IMR-90 (cell line): Measurements from ENCODE around the gene RAB9A. TPM values are rescaled to one million over a fixed set of nuclear protein-coding genes. Genes with fewer than 3 reads are reported as not detected.
A peak's percentile ranks its signal among the peaks of the same experiment; 100 is the strongest.

Experiments
- ATAC-seq: fragments of 200-7000 bp; cut with Tn5 transposase; 2 replicates; pipeline ENCODE4 v1.9.1; 2020; ENCODE audit warnings: low read depth, mild to moderate bottlenecking, moderate library complexity
- BruUV-seq: library from RNA; stranded (reverse); fragments of 400-500 nt; replicated peaks from 2 replicates; lab custom pipeline; 2021; lab: Mats Ljungman, UMichigan
- CTCF ChIA-PET: fragments of 300-600 bp; formaldehyde crosslinking; extraction: SDS; loops from one replicate; lab custom pipeline; 2021; ENCODE audit warnings: antibody characterized with exemption; lab: Yijun Ruan, JAX
- POLR2A ChIA-PET: fragments of 300-600 bp; sonication (Branson Sonifier 250); formaldehyde crosslinking; loops from one replicate; lab custom pipeline; 2022; ENCODE audit warnings: antibody characterized with exemption; ENCODE audit not compliant: unreplicated experiment; lab: Charles Lee
- DNase-seq: peaks from one replicate; pipeline ENCODE4 v3.0.0; 2013
- H2AFZ ChIP-seq: replicated peaks from 2 replicates; pipeline ENCODE3; 2013; ENCODE audit warnings: low read length, mild to moderate bottlenecking; ENCODE audit not compliant: poor library complexity
- H2AK5ac ChIP-seq: 2 replicates; pipeline ENCODE4 v1.6.1; 2013; ENCODE audit warnings: low read depth, low read length, inconsistent platforms
- H2AK9ac ChIP-seq: replicated peaks from 2 replicates; pipeline ENCODE3; 2013; ENCODE audit warnings: mild to moderate bottlenecking, low read depth, low read length, moderate library complexity; ENCODE audit not compliant: poor library complexity
- H2BK120ac ChIP-seq: 2 replicates; pipeline ENCODE4 v1.6.1; 2013; ENCODE audit warnings: low read depth, low read length, inconsistent platforms
- H2BK15ac ChIP-seq: 3 replicates; pipeline ENCODE4 v1.6.1; 2013; ENCODE audit warnings: low read depth, low read length, inconsistent platforms
- H2BK20ac ChIP-seq: 2 replicates; pipeline ENCODE4 v1.6.1; 2013; ENCODE audit warnings: low read depth, mild to moderate bottlenecking, inconsistent platforms, low read length, moderate library complexity
- H2BK5ac ChIP-seq: 2 replicates; pipeline ENCODE4 v1.6.1; 2013; ENCODE audit warnings: mild to moderate bottlenecking, low read depth, low read length, inconsistent platforms; ENCODE audit not compliant: poor library complexity, severe bottlenecking
- H3K14ac ChIP-seq: replicated peaks from 2 replicates; pipeline ENCODE4 v1.6.1; 2013; ENCODE audit warnings: low read depth, low read length, inconsistent platforms
- H3K18ac ChIP-seq: 2 replicates; pipeline ENCODE4 v1.6.1; 2013; ENCODE audit warnings: low read depth, low read length, control low read depth
- H3K23ac ChIP-seq: 2 replicates; pipeline ENCODE4 v1.6.1; 2013; ENCODE audit warnings: low read depth, low read length, inconsistent platforms
- H3K27ac ChIP-seq: 2 replicates; pipeline ENCODE4 v1.5.1; 2013; ENCODE audit warnings: mild to moderate bottlenecking, control low read depth, low read length; ENCODE audit not compliant: insufficient read depth
- H3K27me3 ChIP-seq: 2 replicates; pipeline ENCODE4 v1.6.1; 2013; ENCODE audit warnings: low read length; ENCODE audit not compliant: control insufficient read depth, insufficient read depth
- H3K36me3 ChIP-seq: 2 replicates; pipeline ENCODE4 v1.6.1; 2013; ENCODE audit warnings: low read length, mixed read lengths; ENCODE audit not compliant: control insufficient read depth, insufficient read depth
- H3K4ac ChIP-seq: 2 replicates; pipeline ENCODE4 v1.6.1; 2013; ENCODE audit warnings: low read depth, low read length, inconsistent platforms
- H3K4me1 ChIP-seq: 2 replicates; pipeline ENCODE4 v1.6.1; 2013; ENCODE audit warnings: low read length, mixed read lengths; ENCODE audit not compliant: control insufficient read depth, insufficient read depth
- H3K4me2 ChIP-seq: 2 replicates; pipeline ENCODE4 v1.6.1; 2013; ENCODE audit warnings: low read depth, mild to moderate bottlenecking, control low read depth, low read length, moderate library complexity
- H3K4me3 ChIP-seq: 2 replicates; pipeline ENCODE4 v1.5.1; 2013; ENCODE audit warnings: low read depth, mild to moderate bottlenecking, control low read depth, low read length, moderate library complexity; ENCODE audit not compliant: insufficient read depth
- H3K56ac ChIP-seq: 2 replicates; pipeline ENCODE4 v1.6.1; 2013; ENCODE audit warnings: low read length, inconsistent platforms; ENCODE audit not compliant: insufficient read depth; ENCODE audit errors: extremely low read depth
- H3K79me1 ChIP-seq, 2 experiments: 2 replicates each; pipeline ENCODE4 v1.6.1; 2013; ENCODE audit warnings: low read length in 2 of 2, inconsistent platforms in 1 of 2, low read depth in 1 of 2
- H3K9ac ChIP-seq: 2 replicates; pipeline ENCODE4 v1.6.1; 2013; ENCODE audit warnings: low read depth, low read length, control low read depth
- H3K9me1 ChIP-seq: 2 replicates; pipeline ENCODE4 v1.6.1; 2013; ENCODE audit warnings: low read length, inconsistent platforms; ENCODE audit not compliant: insufficient read depth
- H3K9me3 ChIP-seq: 2 replicates; pipeline ENCODE4 v1.6.1; 2013; ENCODE audit warnings: low read length; ENCODE audit not compliant: control insufficient read depth, insufficient read depth
- H4K20me1 ChIP-seq: 2 replicates; pipeline ENCODE4 v1.6.1; 2013; ENCODE audit warnings: low read length, inconsistent platforms; ENCODE audit not compliant: insufficient read depth
- H4K5ac ChIP-seq: 2 replicates; pipeline ENCODE4 v1.6.1; 2013; ENCODE audit warnings: mild to moderate bottlenecking, low read depth, low read length, control low read depth
- H4K8ac ChIP-seq, 2 experiments: 2 replicates each; pipeline ENCODE4 v1.6.1; 2013; ENCODE audit warnings: low read depth in 2 of 2, low read length in 2 of 2, control low read depth in 1 of 2, inconsistent platforms in 1 of 2
- H4K91ac ChIP-seq: 2 replicates; pipeline ENCODE4 v1.6.1; 2013; ENCODE audit warnings: low read depth, low read length, inconsistent platforms; ENCODE audit not compliant: insufficient read depth
- BHLHE40 ChIP-seq: fragments of 150-350 bp; IDR thresholded peaks from 2 replicates; pipeline ENCODE4 v1.6.1; 2016; ENCODE audit warnings: mild to moderate bottlenecking, low read depth, low read length
- CEBPB ChIP-seq: IDR thresholded peaks from 2 replicates; pipeline ENCODE4 v1.6.1; 2012; ENCODE audit warnings: low read depth, low read length, improper control_type of control experiment
- CHD1 ChIP-seq: IDR thresholded peaks from 2 replicates; pipeline ENCODE4 v1.6.1; 2012; ENCODE audit warnings: low read depth, low read length, improper control_type of control experiment
- FOS ChIP-seq: fragments of 150-350 bp; IDR thresholded peaks from 2 replicates; pipeline ENCODE4 v1.6.1; 2016; ENCODE audit warnings: low read depth, low read length
- MAFK ChIP-seq: IDR thresholded peaks from 2 replicates; pipeline ENCODE4 v1.6.1; 2012; ENCODE audit warnings: low read depth, low read length, improper control_type of control experiment
- MXI1 ChIP-seq: IDR thresholded peaks from 2 replicates; pipeline ENCODE4 v1.6.1; 2012; ENCODE audit warnings: low read depth, mild to moderate bottlenecking, low read length, moderate library complexity, borderline replicate concordance
- NFE2L2 ChIP-seq: fragments of 150-350 bp; IDR thresholded peaks from 2 replicates; pipeline ENCODE4 v1.6.1; 2016; ENCODE audit warnings: low read depth, mild to moderate bottlenecking, low read length
- RAD21 ChIP-seq: IDR thresholded peaks from 2 replicates; pipeline ENCODE4 v1.6.1; 2012; ENCODE audit warnings: low read length, improper control_type of control experiment
- RFX5 ChIP-seq: IDR thresholded peaks from 2 replicates; pipeline ENCODE4 v1.8.0; 2012; ENCODE audit warnings: low read depth, mild to moderate bottlenecking, low read length, moderate library complexity
- SMC3 ChIP-seq: fragments of 150-350 bp; IDR thresholded peaks from 2 replicates; pipeline ENCODE4 v1.6.1; 2016; ENCODE audit warnings: low read depth, mild to moderate bottlenecking, antibody characterized with exemption, low read length, moderate library complexity
- WGBS, 2 experiments: methylation state at CpG; one replicate each; pipeline versions ENCODE4 v1.1.5 to v1.1.7; 2013; ENCODE audit warnings: missing lambda C conversion rate in 2 of 2; ENCODE audit not compliant: insufficient read length in 1 of 2; ENCODE audit errors: extremely low coverage in 2 of 2; 5-methylcytosine and 5-hydroxymethylcytosine counted together
- dilution Hi-C: fragments of 300-500 bp; cut with HindIII; formaldehyde crosslinking; loops from one replicate; pipeline ENCODE4 v1.14.3; 2018; ENCODE audit warnings: low sequenced_read_pairs; ENCODE audit not compliant: unreplicated experiment
- in situ Hi-C: fragments of 300-500 bp; cut with MboI; formaldehyde crosslinking; loops from 3 replicates; pipeline ENCODE4 v1.14.3; 2019; ENCODE audit warnings: low sequenced_read_pairs, inconsistent platforms, mixed read lengths
- intact Hi-C: fragments of 100-400 bp; cut with micrococcal nuclease; formaldehyde crosslinking; loops from 2 replicates; pipeline ENCODE4 v1.10.0; 2022
- polyA plus RNA-seq, 3 experiments: library from polyadenylated mRNA; depleted of rRNA; stranded (reverse); fragments of >200 nt; gene quantifications; 2 replicates each; pipeline ENCODE4 v1.2.3, GENCODE V29; 2012; ENCODE audit warnings: low replicate concordance in 1 of 3
- total RNA-seq: library from RNA; depleted of rRNA; stranded (reverse); fragments of >200 nt; gene quantifications from 2 replicates; pipeline ENCODE4 v1.2.3, GENCODE V29; 2012
- TF ChIP-seq, protein P1 (sequence below): fragments of 150-350 bp; IDR thresholded peaks from 2 replicates; pipeline ENCODE4 v1.6.1; 2016; ENCODE audit warnings: low read depth, mild to moderate bottlenecking, low read length, moderate library complexity, borderline replicate concordance
- TF ChIP-seq, protein P2 (sequence below): conservative IDR thresholded peaks from 2 replicates; pipeline ENCODE4 v1.5.1; 2012; ENCODE audit warnings: mild to moderate bottlenecking, low read depth, low read length, improper control_type of control experiment

RAB9A gene
- total and polyA plus RNA-seq, 2 of the 4 experiments (the other 2 are of a cell fraction), result 15.8 to 22.3 TPM

DNA sequence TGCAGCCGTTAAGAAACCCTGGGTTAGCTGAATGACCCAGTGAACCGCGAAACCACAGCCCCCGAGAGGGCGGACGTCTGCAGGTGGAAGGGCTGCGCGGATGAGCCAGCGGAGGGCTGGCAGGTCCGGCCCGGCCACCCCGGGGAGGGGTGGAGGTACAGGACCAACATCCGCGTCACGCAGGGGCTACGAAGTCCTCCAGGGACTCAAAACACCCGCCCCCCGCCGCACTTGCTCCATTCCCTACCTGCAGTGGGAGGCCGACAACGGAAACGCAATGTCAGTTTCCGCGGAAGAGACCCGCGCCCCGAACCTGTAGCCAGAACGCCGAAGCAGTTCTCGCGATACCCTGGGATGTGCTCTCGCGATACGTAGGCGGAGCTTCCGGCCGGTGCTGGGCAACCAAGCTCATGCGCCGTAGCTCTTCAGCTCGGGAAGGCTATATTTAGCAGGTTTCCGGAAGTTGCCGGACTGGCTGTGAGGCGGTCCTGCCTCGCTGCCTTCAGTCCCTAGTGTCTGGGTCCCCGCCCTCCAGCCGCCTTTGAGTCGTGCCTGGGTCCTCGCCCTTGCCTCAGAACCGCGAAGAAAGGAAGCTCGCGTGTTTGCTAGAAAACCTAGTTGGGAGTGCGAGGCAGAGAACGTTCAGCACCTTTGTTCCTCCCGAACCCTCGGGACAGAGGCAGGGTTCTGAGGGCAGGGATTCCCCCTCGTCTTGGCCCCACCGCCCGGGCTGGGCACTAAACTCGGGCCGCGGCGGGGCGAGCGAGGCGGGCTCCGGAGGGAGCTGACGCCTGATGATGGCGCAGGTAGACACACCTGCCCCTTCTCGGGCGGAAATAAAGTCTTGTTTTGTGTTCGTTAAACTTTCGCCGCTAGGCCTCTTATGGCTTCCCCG lies 45.6 kb downstream of the RAB9A start, which contains the start of the genes OFD1 and TRAPPC2:
OFD1 (plus strand) TSS at position 471 of the 895 bp plus-strand sequence; CDS start at position 795, 324 bp downstream.
TRAPPC2 (minus strand) TSS at position 343 of the 895 bp plus-strand sequence. CDS start 14,657 bp downstream, outside the sequence.
- peak within 1 kb of the TSS; percentile 81 for H3K4me3 ChIP-seq
- H3K36me3 ChIP-seq, result peaks cover 5% of the 10 kb centered on the region
- no peaks in the 10 kb centered on the region for H3K4me1 ChIP-seq
- peak within 1 kb of the TSS; percentile 81; the same call in 1 of the 2 replicates for H2AK5ac ChIP-seq
- H4K20me1 ChIP-seq, result no peaks in the 10 kb centered on the region
- in situ Hi-C loops, result loop anchor here (25.0 kb wide), 1 partner anchor 772 kb away; no protein-coding TSS in a partner anchor
- peak within 1 kb of the TSS; percentile 100 for H3K4me2 ChIP-seq
- peak; percentile 97 for DNase-seq
- no TSS peak for BruUV-seq
- H4K8ac ChIP-seq, result peak within 1 kb of the TSS; percentile 72 to 96
- ChIA-PET CTCF (interaction anchor here (0.9 kb wide), 1 partner anchor 228 kb away, joined by 4 read pairs; no protein-coding TSS in a partner anchor), POLR2A (interaction anchor here (0.5 kb wide), 1 partner anchor 13 kb away, joined by 3 read pairs; no protein-coding TSS in a partner anchor)
- no peaks in the 10 kb centered on the region for H3K27me3 ChIP-seq
- peak within 1 kb of the TSS; percentile 76; the same call in 1 of the 3 replicates for H2BK15ac ChIP-seq
- peak within 1 kb of the TSS; percentile 84 for H2BK120ac ChIP-seq
- H2BK20ac ChIP-seq, result peak within 1 kb of the TSS; percentile 27; the same call in 1 of the 2 replicates
- intact Hi-C loops, result loop anchor here (1.0 to 5.0 kb wide), 3 partner anchors 42 to 227 kb away; no protein-coding TSS in a partner anchor
- no peaks in the 10 kb centered on the region for H3K9me3 ChIP-seq
- peak within 1 kb of the TSS; percentile 99 for H2AK9ac ChIP-seq
- 0% methylated on average over 37 of the region's 75 CpGs; no CpG with 5 or more reads in 1 of the 2 experiments for WGBS, 2 experiments
- peak within 1 kb of the TSS; percentile 99 for H3K14ac ChIP-seq
- peaks cover 16 to 38% of the 10 kb centered on the region in 2 experiments for H3K79me1 ChIP-seq
- H3K18ac ChIP-seq, result peak within 1 kb of the TSS; percentile 84
- H3K56ac ChIP-seq, result peak within 1 kb of the TSS; percentile 88
- peak within 1 kb of the TSS; percentile 98 for H3K9ac ChIP-seq
- no peaks in the 10 kb centered on the region; the same call in 1 of the 2 replicates for H3K9me1 ChIP-seq
- dilution Hi-C loops, result no loop called here
- H2BK5ac ChIP-seq, result peak within 1 kb of the TSS; percentile 84
- peak within 1 kb of the TSS; percentile 99 for H2AFZ ChIP-seq
- peak within 1 kb of the TSS; percentile 93 for H4K91ac ChIP-seq
- H3K27ac ChIP-seq, result peak within 1 kb of the TSS; percentile 90
- peak within 1 kb of the TSS; percentile 96 for H3K4ac ChIP-seq
- ATAC-seq, result peak; percentile 97
- peak within 1 kb of the TSS; percentile 93 for H3K23ac ChIP-seq
- peak within 1 kb of the TSS; percentile 95 for H4K5ac ChIP-seq
- TF ChIP-seq NFE2L2 (no peak), RAD21 (peak; percentile 28; the same call in 1 of the 2 replicates), FOS (no peak), RFX5 (no peak), MXI1 (peak; percentile 76), MAFK (no peak), SMC3 (no peak), BHLHE40 (peak; percentile 38; the same call in 1 of the 2 replicates), CHD1 (no peak), CEBPB (no peak)
- TF ChIP-seq, protein P1, sequence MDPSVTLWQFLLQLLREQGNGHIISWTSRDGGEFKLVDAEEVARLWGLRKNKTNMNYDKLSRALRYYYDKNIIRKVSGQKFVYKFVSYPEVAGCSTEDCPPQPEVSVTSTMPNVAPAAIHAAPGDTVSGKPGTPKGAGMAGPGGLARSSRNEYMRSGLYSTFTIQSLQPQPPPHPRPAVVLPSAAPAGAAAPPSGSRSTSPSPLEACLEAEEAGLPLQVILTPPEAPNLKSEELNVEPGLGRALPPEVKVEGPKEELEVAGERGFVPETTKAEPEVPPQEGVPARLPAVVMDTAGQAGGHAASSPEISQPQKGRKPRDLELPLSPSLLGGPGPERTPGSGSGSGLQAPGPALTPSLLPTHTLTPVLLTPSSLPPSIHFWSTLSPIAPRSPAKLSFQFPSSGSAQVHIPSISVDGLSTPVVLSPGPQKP, result peak; percentile 82; the same call in 1 of the 2 replicates
- TF ChIP-seq, protein P2, sequence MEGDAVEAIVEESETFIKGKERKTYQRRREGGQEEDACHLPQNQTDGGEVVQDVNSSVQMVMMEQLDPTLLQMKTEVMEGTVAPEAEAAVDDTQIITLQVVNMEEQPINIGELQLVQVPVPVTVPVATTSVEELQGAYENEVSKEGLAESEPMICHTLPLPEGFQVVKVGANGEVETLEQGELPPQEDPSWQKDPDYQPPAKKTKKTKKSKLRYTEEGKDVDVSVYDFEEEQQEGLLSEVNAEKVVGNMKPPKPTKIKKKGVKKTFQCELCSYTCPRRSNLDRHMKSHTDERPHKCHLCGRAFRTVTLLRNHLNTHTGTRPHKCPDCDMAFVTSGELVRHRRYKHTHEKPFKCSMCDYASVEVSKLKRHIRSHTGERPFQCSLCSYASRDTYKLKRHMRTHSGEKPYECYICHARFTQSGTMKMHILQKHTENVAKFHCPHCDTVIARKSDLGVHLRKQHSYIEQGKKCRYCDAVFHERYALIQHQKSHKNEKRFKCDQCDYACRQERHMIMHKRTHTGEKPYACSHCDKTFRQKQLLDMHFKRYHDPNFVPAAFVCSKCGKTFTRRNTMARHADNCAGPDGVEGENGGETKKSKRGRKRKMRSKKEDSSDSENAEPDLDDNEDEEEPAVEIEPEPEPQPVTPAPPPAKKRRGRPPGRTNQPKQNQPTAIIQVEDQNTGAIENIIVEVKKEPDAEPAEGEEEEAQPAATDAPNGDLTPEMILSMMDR, result no peak
